GM18909 (cell line): ENCODE results near the gene CLSTN1.

Experiments
- ATAC-seq: cut with Tn5 transposase; IDR thresholded peaks from one replicate; pipeline ENCODE4 v1.9.1; 2021; ENCODE audit warnings: mild to moderate bottlenecking; ENCODE audit not compliant: unreplicated experiment, poor library complexity

The CLSTN1 gene

DNA sequence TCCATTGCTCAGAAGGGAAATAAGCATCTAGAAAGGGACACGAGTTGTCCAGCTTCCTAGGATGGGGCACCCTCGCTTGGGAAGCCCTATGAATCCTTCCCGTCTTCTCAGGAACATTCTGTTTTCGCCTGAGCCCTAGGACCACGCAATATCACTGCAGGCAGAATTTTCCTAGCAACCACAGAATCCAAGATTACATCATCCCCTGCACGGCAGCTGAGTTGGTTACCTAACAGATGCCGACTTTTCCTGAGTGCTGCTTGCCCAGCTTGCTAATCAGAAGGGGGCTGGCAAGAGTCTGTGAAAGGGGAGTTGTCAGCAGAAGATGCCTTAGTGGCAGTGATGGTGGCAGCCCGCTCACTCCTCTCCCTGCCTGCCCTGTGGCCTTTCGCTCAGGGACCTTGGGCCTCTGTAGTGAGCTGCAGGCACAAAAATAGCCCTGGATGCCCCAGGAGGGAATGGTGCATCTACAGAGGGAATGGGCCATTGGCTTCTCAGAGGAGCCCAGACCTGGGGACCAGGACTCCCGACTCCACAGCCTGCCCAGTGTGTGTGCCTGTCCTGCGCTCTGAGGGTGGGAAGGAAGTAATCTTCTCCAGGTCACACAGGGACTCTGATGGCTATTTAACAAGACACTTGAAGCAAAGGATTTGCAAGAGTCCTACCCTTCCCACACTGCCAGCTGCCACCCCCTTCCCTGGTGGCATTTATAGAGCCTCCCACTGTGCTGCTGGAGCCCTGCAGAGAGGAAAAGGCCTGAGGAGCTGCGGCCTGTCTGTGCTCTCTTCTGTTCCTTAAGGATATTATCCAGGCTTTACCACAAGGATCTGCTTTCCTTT lies 28.9 kb upstream of the CLSTN1 start:
- no peak for ATAC-seq

DNA sequence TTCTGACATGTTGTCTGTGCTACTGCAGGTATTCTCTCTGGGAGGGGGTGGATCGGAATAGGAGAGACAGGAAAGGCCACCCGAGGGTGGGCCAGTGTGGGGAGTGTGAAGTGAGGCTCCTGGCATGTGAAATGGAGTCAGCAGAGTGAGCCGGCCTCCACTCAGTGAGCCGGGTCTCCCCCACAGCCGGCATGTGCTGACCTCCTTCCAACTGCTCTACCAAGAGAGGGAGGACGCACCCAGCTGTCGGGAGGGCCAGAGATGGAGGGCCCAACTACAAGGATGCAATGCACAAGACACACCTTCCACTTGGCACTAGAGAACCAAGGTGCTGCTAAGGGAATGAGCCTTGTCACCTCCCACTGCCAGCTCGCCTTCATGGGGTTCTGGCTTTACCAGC lies 28.2 kb upstream of the CLSTN1 start:
- no peak for ATAC-seq

GRCh38 chr1:9850442-9851162 lies 26.8 kb upstream of the CLSTN1 start:
- ATAC-seq: no peak

- no peak for ATAC-seq
Observed at GRCh38 chr1:9849691-9850441, 26.1 kb upstream of the CLSTN1 start.

- no peak for ATAC-seq
Observed at GRCh38 chr1:9848022-9848421, 24.3 kb upstream of the CLSTN1 start.

- no peak for ATAC-seq
Observed at GRCh38 chr1:9847269-9847668, 23.5 kb upstream of the CLSTN1 start.

DNA sequence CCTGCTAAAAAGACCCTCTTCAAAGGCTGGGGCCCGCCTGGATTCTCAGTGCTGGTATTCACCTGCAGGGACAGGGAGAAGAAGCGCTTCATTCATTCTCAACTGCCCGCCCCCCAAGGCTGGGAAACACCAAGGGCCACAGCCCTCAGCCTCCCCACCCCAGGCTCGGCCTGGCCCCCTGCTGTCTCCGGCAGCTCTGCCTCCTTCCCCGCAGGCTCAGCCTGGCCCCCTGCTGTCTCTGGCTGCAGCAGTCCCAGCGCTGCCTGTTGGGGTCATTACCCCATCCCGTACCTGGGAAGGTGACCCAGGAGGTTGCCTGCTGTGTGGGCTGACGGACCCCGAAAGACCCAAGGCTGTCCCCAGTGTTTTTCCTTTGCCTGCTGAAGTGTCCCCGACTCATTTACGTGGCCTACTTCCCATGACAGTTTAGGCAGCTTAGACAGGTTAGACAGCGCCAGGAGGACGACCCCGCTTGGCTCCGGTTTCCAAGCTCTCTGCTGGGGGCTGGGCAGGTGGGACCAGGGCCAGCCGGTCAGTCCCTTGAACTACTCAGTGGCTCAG lies 22.9 kb upstream of the CLSTN1 start:
- no peak for ATAC-seq

GRCh38 chr1:9845914-9846313 lies 22.1 kb upstream of the CLSTN1 start:
- ATAC-seq: no peak

DNA sequence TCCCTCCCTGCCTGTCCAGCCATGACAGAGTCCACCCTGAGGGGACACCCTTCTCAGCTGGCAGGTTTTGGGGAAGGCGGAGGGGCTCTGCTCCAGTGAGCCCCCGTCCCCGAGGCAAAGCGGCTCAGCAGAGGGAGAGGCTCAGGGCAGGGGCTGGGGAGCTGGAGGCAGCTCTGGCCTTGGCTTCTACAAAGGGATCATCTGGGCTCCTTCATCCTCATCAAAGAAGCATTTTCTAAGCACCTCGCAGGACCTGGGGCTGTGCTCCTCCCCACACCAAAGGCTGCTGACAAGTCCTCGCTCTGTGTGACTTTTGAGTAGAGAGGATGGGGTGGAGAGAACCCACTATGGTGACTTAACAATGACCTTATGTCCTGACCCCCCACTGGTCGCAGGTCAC lies 21.0 kb upstream of the CLSTN1 start:
- no peak for ATAC-seq

DNA sequence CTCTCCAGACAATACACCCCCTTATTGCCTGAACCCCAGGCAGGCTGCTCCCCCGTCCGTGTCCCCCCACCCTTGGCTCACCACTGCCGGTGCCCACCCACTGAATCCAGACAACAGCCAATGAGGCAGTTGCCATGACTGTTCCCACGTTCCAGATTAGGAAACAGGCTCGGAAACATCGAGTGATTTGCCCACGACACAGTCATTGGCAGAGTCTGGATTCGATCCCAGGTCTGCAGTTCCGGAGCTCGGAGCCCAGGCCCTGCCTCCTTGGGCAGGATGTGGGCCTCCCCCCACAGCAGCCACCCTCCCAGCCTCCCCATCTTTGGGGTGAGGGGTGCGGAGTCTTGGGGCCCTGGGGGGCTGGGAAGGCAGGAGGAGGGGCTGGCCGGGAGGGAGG lies 20.3 kb upstream of the CLSTN1 start:
- no peak for ATAC-seq

DNA sequence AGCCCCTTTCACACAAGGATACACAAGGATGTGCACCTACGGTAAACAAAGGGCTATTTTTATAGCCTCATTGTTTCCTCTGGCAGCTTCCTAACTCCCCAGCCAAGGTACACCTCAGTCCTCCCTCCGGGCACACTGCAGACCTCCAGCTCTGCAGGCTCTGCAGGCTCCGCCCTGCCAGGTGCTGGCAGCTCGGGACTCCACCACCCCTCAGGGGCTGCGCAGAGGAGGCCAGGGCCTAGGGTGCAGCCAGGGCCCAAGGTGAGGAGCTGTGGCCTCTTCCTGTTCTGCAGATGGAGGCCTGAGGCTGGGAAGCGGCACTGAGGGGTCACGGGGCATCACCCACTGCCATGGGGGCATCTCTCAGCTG lies 19.8 kb upstream of the CLSTN1 start:
- no peak for ATAC-seq

DNA sequence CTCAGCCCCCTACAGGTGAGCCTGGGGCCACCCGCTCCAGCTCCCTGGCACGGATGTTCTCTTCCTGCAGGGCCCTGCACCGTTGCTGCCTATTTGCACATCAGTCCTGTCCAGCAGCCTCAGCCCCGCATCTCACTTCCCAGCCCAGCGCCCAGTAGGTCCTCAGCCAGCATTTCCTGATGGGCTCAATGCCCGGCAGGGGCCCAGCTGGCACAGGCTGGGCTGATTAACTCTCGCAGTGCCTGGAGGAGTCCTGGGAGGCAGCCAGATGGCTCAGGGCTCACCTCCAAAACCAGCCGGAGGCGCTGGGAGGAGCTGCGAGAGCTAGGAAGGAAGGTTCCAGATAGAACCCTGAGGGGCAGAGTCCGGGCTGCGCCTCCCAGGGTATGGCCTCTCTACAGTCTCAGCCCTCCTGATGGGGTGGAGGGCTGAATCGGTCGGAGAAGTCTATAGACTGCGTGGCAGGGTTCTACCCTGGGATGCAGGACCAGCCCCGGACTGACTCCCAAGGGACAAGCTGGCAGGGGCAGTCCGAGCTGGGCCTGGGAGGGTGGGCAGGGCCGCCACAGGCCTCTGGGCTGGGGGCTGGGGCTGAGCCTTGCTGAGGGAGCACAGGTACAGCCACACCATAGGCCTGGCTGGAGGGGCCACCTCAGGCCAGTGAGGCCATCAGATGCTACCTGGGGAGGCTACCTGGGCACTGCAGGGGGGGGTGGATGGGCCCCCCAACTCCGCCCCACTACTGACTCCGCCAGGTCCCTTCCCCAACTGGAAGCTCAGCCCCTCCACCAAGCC lies 19.2 kb upstream of the CLSTN1 start:
- ATAC-seq: no peak

- no peak for ATAC-seq
Observed at GRCh38 chr1:9842073-9842711, 18.4 kb upstream of the CLSTN1 start.

DNA sequence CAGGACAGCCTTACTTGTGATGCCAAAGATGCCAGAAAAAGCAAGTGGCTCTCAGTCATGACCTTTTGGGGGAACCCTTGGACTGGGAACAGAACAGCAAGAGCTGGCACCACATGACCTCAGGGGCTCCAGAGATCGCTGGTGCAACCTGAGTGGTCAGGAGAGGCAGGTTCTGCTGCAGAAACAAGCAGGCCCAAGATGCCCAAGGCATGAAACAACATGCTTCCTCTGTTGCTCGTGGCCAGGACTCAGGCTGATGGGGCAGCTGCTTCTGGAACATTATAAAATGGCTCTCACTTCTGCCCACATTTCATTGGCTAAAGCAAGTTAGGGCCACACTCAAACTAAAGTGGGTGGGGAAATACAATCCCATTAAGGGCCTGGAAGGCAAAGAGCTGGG lies 17.7 kb upstream of the CLSTN1 start:
- ATAC-seq: no peak

DNA sequence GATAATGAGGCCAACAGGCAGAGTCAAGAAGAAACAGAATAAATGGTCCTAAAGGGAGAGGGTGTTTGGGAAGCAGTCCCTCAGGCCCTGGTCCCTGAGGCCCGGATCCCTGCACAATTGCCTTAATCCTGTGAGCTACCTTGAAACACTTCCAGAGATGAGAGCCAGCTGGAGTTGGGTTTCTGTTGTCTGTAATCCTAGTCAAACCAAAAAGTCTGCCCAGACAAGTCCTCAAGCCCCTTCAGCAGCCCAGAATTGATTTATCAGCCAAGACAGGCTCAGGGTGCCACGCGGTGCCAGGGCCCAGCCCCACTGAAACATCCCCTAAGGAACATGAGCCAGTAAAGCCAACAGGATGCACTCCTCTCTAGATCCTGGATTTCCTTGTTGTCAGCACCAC lies 16.4 kb upstream of the CLSTN1 start:
- no peak for ATAC-seq

GRCh38 chr1:9838946-9839345 lies 15.2 kb upstream of the CLSTN1 start:
- no peak for ATAC-seq

DNA sequence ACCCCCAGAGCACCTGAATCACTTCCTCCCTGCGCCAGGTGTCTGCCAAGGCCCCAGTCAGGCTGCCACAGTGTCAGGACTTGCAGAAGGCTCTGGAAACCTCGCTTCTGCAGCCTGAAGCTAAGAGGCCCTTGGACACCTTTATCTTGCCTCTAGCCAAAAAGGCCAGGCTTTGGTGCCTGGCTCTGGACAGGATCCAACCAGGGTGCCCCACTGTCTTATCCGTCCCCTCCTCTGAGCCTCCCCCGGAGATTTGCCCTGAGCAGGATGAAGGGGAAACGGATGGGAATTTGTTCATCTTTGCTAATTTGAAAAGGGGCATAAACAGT lies 12.8 kb upstream of the CLSTN1 start:
- ATAC-seq: no peak

GRCh38 chr1:9835758-9836631 lies 12.2 kb upstream of the CLSTN1 start:
- ATAC-seq: no peak

- no peak for ATAC-seq
Observed at GRCh38 chr1:9835404-9835757, 11.6 kb upstream of the CLSTN1 start.
